HG03565 (cell line): ENCODE measurements around the gene ADCY5.

Experiments
- ATAC-seq: cut with Tn5 transposase; IDR thresholded peaks from one replicate; pipeline ENCODE4 v1.9.1; 2021; ENCODE audit warnings: mild to moderate bottlenecking, moderate library complexity; ENCODE audit not compliant: unreplicated experiment

Gene ADCY5

DNA sequence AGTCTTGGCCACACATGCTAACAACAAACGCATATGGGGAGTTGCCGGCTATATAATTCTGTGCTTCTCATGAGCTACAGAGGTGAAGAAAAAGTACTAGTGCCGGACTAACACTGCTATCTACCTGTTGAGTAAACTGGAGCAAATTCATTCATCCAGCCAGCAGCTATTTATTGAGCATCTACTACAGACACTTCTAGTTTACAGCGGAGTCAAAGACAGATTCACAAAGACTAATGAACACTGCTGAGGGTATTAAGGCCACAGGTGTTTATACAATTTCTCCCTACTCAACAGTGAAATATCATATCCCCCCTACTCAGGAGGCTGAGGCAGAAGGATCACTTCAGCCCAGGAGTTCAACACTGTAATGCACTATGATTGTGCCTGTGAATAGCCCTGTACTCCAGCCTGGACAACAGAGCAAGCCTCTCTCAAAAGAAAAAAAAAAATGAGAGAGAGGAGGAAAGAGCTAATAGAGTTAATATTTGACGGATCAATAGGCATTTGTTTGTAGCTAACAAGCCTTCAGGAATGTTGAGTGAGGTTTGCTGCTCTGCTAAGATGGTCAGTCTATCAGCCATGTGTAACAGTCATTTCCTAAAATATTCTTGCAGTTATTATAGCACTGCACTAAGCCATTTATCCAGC, 17.8 kb downstream of the ADCY5 start:
- no peak for ATAC-seq

GRCh38 chr3:123430266-123430665, 18.6 kb downstream of the ADCY5 start:
- no peak for ATAC-seq

GRCh38 chr3:123429362-123430125, 19.3 kb downstream of the ADCY5 start:
- ATAC-seq: no peak

DNA sequence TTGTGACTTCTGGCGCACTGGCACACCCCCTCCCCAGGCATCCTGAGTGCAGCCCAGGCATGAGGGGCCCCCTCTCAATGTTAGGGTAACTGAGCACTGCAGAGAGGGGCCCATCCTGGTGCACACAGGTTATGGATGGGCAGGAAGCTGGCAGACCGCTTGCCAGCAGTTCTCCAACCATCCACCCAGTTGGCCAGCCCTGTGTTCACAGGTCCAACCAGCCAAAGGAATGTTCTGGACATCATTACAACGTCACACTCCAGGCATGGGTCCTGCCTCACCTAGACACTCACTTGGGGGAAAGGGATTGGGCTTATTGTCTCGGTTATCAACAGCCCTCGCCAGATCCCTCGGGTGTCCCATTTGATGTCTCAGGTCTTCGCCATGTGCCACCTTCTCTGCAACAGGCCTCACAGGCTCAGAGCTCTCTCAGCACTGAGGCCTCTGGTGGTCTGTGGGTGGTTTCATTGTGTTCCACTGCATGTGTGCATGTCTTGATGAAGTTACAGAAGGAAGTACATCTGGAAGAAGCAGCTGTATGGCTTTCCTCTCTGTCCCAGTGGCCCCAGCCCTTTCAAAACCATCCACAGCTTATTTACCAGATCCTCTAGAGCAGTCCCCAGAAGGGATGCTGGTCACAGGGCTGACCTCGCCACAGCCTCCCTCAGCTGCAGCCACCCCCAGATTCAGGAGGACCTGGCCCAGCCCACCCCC, 23.7 kb downstream of the ADCY5 start:
- no peak for ATAC-seq

- ATAC-seq: no peak
Observed at GRCh38 chr3:123424321-123424998, 24.4 kb downstream of the ADCY5 start.

- ATAC-seq: no peak
Observed at GRCh38 chr3:123423806-123424205, 25.1 kb downstream of the ADCY5 start.

DNA sequence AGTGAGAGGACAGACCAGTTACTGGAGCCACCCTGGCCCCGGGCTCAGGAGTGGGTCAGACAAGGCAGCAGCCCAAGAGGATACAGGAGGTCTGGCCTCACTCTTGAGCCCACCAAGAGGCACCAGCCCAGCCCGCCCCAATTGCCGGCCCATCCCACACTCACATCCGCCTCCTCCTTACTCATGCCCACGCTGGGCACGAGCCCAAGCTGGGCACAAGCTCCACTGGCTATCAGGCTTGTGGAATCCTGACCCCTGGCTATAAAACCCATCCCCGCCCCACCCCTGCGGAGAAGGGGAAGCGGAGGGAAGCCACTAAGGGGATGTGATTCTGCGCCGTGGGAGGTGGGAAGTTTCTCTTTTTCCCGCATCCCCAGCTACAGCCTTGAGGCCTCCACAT, 25.9 kb downstream of the ADCY5 start:
- ATAC-seq: no peak

DNA sequence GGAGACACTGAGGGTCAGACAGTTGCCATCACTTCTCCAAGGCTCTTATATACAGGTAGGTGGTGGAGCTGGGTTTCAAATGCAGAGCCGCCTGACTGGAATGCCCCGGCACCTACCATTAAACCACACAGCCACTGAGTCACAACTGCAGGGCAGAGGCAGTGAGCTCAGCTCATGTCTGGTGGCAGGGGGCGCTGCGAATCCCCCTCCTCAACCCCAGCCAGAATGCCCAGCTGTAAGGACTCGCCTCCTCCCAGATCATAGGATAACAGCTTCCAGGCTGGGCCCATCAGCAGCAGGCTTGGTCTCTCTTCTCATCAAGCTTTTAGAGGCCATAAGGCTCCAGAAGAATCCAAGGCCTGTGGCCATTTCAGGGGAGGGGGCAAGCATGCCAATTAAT, 26.4 kb downstream of the ADCY5 start:
- ATAC-seq: no peak

DNA sequence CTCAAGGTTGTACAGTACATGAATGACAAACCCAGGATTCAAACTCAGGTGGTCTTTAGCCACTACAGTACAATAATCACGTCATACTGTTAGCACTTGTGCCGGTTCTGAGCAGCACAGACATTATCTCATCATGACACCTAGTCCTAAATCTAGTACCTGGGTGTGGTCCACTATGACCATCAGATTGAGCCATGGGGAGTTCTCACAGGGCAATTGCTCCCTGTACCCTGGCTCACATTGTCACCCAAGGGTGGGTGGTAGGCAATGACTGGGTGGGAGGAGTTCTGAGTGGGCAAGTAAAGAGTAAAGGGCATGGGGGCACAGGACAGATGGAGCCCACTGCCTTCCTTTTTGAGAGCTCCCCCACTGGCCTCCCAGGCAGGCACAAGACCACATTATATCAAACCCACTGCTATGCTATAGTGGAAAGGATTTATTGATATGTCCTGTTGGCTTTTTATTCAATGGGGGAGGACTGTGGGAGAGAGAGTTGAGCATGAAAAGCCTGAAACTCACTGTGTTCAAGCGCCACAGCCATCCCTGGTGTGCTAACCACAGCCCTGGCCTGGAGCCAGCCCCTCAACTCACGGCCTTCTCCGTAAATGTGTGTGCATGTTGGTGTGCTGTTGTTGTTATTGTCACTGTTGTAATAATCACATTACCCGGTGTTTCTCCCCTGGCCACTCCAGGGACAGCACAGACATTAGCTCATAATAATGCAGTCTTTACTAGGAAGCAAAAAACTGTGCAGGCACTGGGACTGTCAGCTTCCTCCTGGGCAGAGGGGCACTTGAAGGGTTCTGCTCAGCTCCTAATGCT, 27.3 kb downstream of the ADCY5 start:
- no peak for ATAC-seq

GRCh38 chr3:123420416-123420968, 28.4 kb downstream of the ADCY5 start:
- no peak for ATAC-seq

- no peak for ATAC-seq
Observed at GRCh38 chr3:123419850-123420297, 29.0 kb downstream of the ADCY5 start.

DNA sequence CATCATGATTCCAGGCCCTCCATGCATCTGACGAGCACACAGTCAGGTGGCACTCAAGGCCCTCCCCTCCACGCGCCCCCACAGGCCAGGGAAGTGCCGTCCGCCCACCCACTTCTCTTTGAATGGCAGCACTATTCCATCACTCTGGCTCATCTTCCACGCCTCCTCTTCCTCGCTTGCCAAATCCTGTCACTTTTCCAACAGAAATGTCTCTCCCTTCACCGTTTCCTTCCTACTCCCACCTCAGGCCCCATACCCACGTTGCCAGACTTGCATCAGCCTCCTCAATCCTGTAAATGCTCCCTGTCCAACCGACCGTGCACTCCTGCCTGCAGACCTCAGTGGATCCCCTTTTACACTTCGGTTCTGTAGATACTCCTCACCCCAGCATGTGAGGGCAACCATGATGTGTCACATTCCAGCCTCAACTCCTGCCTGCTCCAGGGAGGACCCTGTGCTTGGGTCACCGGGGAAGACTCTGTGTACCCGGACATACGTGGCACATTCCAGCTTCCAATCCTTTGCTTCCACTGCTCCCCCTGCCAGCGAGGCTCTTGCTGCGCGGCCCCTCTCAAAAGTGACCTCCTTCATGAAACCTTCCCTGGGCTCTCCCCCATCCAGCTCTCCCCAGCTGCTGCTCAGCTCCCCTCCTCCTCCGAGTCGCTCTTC, 29.6 kb downstream of the ADCY5 start:
- ATAC-seq: no peak

- ATAC-seq: no peak
Observed at GRCh38 chr3:123416647-123417046, 32.2 kb downstream of the ADCY5 start.

DNA sequence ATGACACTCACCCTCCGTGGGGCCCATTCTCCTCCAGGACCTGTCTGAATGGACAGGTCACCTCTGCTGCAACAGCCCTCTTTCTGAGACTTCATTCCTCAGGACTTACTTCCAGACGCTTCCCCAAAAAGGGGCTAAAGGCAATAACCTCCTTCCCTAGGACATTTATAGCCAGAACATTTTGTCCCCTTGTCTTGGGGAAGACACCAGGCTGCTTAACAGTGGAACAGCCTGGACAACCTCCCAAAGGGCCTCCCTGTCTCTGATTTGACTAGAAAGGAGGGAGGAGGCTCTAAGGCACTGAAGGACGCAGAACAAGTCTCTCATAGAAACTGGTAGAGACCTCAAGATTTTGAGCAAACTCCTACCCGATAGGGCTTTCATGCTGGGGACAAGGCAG, 32.7 kb downstream of the ADCY5 start:
- ATAC-seq: no peak

DNA sequence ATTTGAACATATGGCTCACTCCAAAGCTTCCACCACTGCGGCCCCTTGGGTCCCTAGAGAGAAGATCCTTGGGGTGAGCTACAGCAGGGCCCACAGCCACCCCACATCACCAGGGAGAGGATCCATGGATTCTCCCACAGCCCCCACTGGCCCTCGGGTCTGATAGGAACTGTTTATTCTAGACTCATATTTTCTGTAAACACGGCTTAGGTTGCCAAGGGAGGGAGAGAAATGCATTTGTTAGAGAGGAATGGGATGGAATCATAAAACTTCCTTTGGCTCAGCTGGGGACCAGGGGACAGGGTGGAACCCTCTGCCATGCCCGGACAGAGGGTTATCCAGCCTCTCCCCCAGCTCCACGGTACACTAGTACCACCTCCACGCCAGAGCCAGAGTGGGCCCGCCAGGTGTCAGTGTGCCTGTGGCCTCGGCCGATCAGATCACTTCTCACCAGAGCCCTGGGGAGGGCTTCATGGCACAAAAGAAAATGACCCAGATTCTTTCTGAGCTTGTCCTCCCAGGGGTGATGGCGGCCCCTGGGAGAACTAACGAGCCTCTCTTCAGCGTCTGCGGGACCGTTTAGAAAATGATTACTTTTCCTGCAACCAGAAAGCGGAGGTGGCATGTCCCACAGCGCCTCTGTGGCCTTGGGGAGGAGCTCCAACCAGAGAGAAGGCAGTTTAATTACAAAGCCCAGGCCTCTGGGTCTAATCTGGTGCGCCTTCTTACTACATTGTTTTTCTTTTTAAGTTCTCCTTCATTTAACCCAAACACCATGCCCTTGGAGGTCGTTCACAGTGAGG, 33.7 kb downstream of the ADCY5 start:
- ATAC-seq: no peak

DNA sequence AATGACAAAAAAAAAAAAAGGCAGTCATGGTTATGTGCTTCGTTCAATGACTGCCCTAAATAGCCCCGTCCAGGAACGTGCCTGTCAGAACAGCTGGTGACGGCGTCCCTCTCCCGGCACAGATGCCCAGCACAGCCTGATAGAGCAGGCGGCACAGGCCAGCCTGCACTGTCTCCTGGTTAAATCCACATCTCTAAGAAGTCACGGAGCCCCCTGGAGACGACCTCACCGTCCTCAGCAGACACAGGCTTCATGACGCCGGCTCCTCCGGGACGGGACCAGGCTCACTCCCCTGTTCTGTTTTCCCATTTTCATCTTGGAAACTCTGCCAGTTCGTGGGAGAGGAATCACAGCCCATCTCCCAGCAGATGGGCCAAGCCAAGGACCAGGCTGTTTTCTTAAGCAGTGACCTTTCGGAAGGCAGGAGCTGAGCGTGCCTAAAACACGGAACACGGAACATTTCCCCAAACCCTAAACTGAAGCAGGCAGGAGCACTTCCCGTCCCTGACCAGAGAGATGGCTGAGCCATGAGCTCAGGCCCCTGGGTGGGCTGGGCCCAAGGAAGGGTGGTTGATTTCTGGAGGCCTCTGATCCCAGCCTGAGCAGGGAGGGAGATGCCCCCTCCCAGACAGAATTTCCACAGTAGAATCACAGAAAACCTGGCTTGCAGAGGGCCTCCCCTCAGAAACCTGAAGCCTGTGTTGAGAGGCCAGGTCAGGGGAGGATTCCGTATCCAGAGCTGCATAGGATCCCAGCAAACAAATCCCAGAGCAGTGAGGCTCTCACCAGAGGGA, 35.9 kb downstream of the ADCY5 start:
- ATAC-seq: no peak

DNA sequence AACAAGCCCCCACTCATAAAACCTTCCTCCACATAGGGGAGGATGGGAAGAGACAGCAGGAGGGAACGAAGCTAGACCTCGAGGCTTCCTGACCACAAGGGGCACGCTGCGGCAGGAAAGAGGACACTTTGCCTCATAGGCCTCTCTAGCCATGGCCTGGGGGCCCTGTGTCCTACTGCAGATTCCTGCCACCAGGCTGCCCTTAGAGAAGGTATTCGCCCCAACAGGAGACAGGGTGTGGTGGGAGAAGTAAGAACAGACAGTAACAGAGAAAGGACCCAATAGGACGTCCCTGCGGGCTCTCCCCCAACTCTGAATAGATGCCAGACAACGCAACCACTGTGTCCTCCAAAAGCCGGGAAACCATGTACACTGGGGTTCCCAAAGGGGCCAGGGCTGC, 36.8 kb downstream of the ADCY5 start:
- ATAC-seq: no peak
